HepG2 (cell line): ENCODE measurements around the gene GSC2. TPM values are rescaled to one million over a fixed set of nuclear protein-coding genes. Genes with fewer than 3 reads are reported as not detected.

Experiments
- AGO1 ChIP-seq: fragments of 200-400 bp; formaldehyde crosslinking; IDR thresholded peaks from 2 replicates; pipeline ENCODE4 v1.6.1; 2017; ENCODE audit warnings: mild to moderate bottlenecking, low read depth, low read length, moderate library complexity; ENCODE audit not compliant: poor library complexity, severe bottlenecking
- ARID4A ChIP-seq: sonication (generic); formaldehyde crosslinking; IDR thresholded peaks from 2 replicates; pipeline ENCODE4 v1.5.0; 2020; ENCODE audit warnings: mild to moderate bottlenecking, missing genetic modification reagents, borderline replicate concordance
- HDAC1 ChIP-seq: sonication (generic); formaldehyde crosslinking; IDR thresholded peaks from 2 replicates; pipeline ENCODE4 v1.5.1; 2020; ENCODE audit warnings: mild to moderate bottlenecking, missing genetic modification reagents
- MYC ChIP-seq: sonication (generic); formaldehyde crosslinking; IDR thresholded peaks from 2 replicates; pipeline ENCODE4 v1.9.0; 2021; ENCODE audit warnings: missing genetic modification reagents, borderline replicate concordance
- NR2C2 ChIP-seq: sonication (generic); formaldehyde crosslinking; IDR thresholded peaks from 2 replicates; pipeline ENCODE4 v1.4.0; 2020; ENCODE audit warnings: missing genetic modification reagents, mild to moderate bottlenecking, moderate library complexity, borderline replicate concordance
- SNAPC4 ChIP-seq: sonication (generic); formaldehyde crosslinking; IDR thresholded peaks from 2 replicates; pipeline ENCODE4 v1.4.0; 2020; ENCODE audit warnings: mild to moderate bottlenecking, missing genetic modification reagents
- ZNF687 ChIP-seq: sonication (generic); formaldehyde crosslinking; IDR thresholded peaks from 2 replicates; pipeline ENCODE4 v1.5.1; 2020; ENCODE audit warnings: mild to moderate bottlenecking, missing genetic modification reagents, moderate library complexity
- polyA plus RNA-seq, 8 experiments: library from polyadenylated mRNA; depleted of rRNA in 3 of 8; stranded (reverse) in 7 of 8; unstranded in 1 of 8; fragments of >200 nt; fragmentation: Illumina TruSeq in 4 of 8; extraction: Trizol in 4 of 8; gene quantifications; 2 replicates each; pipeline versions ENCODE4 v1.2.1 to v1.2.3, GENCODE V29; 2011 to 2016; ENCODE audit warnings: low read depth in 4 of 8, missing spikeins in 1 of 8, mixed read lengths in 1 of 8; ENCODE audit not compliant: insufficient read depth in 1 of 8
- total RNA-seq, 5 experiments: library from RNA; depleted of rRNA; stranded (reverse); fragments of >200 nt; fragmentation: Illumina TruSeq; extraction: Trizol; gene quantifications; 2 replicates each; pipeline ENCODE4 v1.2.3, GENCODE V29; 2016; ENCODE audit warnings: low read depth in 1 of 5
- TF ChIP-seq, protein P1 (sequence below): sonication (generic); formaldehyde crosslinking; IDR thresholded peaks from 2 replicates; pipeline ENCODE4 v1.4.0; 2020; ENCODE audit warnings: missing genetic modification reagents, borderline replicate concordance

GSC2 gene
- total and polyA plus RNA-seq, 2 of the 13 experiments (the other 11 are each of a cell fraction or from before 2014, with no cell fraction given): not detected

DNA sequence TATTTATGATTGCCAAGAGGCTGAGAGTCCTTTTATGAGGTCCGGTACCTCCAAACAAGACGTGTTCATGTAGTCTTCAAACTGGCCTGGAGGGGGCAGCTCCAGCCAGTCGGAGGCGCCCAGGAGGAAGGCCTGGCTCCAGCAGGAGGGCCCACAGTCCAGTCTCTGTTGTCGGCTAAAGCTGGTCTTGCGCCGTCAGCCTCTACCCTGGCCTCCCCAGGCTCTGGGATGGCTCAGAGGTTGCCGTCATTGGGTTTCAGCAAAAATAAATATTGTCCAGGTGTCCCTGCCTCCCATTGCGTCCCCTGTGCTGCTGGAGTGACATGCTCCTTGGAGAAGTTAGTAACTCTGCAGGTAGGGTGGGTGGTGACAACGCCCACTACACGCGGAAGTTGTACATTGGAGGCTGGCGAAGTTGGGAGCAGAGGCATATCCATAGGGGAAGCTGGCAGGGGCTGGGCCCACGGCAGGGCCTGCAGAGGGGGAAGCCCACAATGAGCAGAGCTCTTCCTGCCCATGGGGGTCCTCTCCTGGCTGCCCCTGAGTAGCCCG, 29.5 kb upstream of the GSC2 start (continued):
- TF ChIP-seq ZNF687 (CRISPR knock-in tag) (peak; percentile 70), SNAPC4 (CRISPR knock-in tag) (0 out of 2 replicates have a peak, but pooled peaks have one; percentile 36), MYC (CRISPR knock-in tag) (no peak), ARID4A (CRISPR knock-in tag) (no peak), NR2C2 (CRISPR knock-in tag) (0 out of 2 replicates have a peak, but pooled peaks have one; percentile 1), HDAC1 (CRISPR knock-in tag) (0 out of 2 replicates have a peak, but pooled peaks have one; percentile 36), AGO1 (no peak)
- TF ChIP-seq, protein P1, sequence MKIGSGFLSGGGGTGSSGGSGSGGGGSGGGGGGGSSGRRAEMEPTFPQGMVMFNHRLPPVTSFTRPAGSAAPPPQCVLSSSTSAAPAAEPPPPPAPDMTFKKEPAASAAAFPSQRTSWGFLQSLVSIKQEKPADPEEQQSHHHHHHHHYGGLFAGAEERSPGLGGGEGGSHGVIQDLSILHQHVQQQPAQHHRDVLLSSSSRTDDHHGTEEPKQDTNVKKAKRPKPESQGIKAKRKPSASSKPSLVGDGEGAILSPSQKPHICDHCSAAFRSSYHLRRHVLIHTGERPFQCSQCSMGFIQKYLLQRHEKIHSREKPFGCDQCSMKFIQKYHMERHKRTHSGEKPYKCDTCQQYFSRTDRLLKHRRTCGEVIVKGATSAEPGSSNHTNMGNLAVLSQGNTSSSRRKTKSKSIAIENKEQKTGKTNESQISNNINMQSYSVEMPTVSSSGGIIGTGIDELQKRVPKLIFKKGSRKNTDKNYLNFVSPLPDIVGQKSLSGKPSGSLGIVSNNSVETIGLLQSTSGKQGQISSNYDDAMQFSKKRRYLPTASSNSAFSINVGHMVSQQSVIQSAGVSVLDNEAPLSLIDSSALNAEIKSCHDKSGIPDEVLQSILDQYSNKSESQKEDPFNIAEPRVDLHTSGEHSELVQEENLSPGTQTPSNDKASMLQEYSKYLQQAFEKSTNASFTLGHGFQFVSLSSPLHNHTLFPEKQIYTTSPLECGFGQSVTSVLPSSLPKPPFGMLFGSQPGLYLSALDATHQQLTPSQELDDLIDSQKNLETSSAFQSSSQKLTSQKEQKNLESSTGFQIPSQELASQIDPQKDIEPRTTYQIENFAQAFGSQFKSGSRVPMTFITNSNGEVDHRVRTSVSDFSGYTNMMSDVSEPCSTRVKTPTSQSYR (CRISPR knock-in tag): peak; percentile 25; the same call in 1 of the 2 replicates
